IMR-90 (cell line): Measurements from ENCODE around the gene DCLK1.

ENCODE experiments used
- BHLHE40 ChIP-seq: fragments of 150-350 bp; IDR thresholded peaks from 2 replicates; pipeline ENCODE4 v1.6.1; 2016; ENCODE audit warnings: mild to moderate bottlenecking, low read depth, low read length
- POLR2A ChIP-seq: IDR thresholded peaks from 2 replicates; pipeline ENCODE4 v1.6.1; 2012; ENCODE audit warnings: mild to moderate bottlenecking, low read depth, low read length
- RAD21 ChIP-seq: IDR thresholded peaks from 2 replicates; pipeline ENCODE4 v1.6.1; 2012; ENCODE audit warnings: low read length, improper control_type of control experiment
- RCOR1 ChIP-seq: IDR thresholded peaks from 2 replicates; pipeline ENCODE4 v1.6.1; 2012; ENCODE audit warnings: mild to moderate bottlenecking, low read length, improper control_type of control experiment; ENCODE audit not compliant: insufficient replicate concordance
- TF ChIP-seq, protein P1 (sequence below): conservative IDR thresholded peaks from 2 replicates; pipeline ENCODE4 v1.5.1; 2012; ENCODE audit warnings: mild to moderate bottlenecking, low read depth, low read length, improper control_type of control experiment
- TF ChIP-seq, protein P2 (sequence below): fragments of 150-350 bp; IDR thresholded peaks from 2 replicates; pipeline ENCODE4 v1.6.1; 2017; ENCODE audit warnings: mild to moderate bottlenecking, antibody characterized with exemption, low read length, low read depth

DNA sequence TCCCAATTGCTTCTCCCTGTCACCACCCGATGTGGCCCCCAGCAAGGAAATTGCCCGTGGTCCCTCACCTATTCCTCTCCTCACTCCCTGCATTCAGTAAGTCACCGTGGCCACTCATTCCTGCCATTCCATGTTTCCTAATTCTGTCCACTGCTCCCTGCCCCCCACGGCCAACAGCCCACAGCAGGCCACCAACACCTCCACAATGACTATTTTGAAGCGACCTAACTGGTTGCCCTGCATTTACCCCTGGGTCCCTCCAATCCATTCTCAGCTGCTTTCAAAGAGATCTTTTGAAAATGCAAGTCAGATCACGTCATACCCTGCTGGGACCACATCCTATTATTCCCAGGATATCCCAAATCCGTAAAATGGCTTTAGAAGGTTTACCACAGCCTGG lies 210.4 kb downstream of the DCLK1 start:
- TF ChIP-seq, protein P1, sequence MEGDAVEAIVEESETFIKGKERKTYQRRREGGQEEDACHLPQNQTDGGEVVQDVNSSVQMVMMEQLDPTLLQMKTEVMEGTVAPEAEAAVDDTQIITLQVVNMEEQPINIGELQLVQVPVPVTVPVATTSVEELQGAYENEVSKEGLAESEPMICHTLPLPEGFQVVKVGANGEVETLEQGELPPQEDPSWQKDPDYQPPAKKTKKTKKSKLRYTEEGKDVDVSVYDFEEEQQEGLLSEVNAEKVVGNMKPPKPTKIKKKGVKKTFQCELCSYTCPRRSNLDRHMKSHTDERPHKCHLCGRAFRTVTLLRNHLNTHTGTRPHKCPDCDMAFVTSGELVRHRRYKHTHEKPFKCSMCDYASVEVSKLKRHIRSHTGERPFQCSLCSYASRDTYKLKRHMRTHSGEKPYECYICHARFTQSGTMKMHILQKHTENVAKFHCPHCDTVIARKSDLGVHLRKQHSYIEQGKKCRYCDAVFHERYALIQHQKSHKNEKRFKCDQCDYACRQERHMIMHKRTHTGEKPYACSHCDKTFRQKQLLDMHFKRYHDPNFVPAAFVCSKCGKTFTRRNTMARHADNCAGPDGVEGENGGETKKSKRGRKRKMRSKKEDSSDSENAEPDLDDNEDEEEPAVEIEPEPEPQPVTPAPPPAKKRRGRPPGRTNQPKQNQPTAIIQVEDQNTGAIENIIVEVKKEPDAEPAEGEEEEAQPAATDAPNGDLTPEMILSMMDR = no peak
- no peak for TF ChIP-seq POLR2A
- TF ChIP-seq RCOR1 = no peak
- no peak for TF ChIP-seq RAD21
- no peak for TF ChIP-seq BHLHE40
- TF ChIP-seq, protein P2, sequence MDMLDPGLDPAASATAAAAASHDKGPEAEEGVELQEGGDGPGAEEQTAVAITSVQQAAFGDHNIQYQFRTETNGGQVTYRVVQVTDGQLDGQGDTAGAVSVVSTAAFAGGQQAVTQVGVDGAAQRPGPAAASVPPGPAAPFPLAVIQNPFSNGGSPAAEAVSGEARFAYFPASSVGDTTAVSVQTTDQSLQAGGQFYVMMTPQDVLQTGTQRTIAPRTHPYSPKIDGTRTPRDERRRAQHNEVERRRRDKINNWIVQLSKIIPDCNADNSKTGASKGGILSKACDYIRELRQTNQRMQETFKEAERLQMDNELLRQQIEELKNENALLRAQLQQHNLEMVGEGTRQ = no peak
